ENCODE data around the gene B3GALT6. TPM values are rescaled to one million over a fixed set of nuclear protein-coding genes. Genes with fewer than 3 reads are reported as not detected.

The B3GALT6 gene
- total RNA-seq, 2 donors from 2014 or later: 8.4 to 9.4 TPM

DNA sequence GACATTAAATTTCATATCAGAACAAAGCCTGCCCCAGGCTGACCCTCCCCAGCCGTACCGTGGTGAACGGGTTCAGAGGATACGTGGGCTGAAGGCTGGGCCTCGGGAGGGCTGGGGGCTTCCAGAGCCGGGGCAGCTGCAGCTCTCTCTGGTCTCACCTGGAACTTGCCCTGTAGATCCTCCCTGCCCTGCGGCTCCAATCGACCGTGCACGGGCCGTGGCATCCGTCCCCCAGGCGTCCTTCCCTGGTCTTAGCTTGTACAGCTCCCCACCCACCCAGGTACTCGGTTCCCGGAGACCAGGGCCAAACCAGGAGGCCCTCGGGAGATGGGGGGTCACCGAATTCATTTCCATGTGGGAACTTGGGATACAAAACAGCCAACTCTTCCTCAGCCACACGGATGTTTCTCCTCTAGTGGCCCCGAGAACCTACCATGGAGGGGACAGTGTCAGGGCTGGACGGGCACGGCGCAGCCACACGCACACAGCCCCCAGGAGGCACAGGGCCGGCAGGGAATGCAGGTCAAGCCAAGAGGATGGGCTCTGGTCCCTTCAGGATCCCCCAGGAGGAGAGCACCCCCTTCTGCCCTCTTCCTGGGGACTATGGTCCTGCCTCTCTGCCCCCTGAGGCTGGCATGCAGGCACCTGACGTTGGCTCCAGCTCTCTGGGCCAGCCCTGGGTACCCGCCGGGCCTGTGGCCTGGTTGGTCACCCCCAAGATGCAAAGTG lies 3.1 kb downstream of the B3GALT6 start:
- no peak for ATAC-seq
- H3K27me3 Mint-ChIP-seq: no peaks in the 10 kb centered on the region
- no peak for DNase-seq
- H3K36me3 Mint-ChIP-seq (ENCODE audit: low read depth): peaks cover 2% of the 10 kb centered on the region
- peaks cover 17% of the 10 kb centered on the region for H3K4me1 Mint-ChIP-seq
- H3K9me3 ChIP-seq (ENCODE audit: control insufficient read depth, low read length, poor library complexity, severe bottlenecking): no peaks in the 10 kb centered on the region
- peak overlapping the region; percentile 79 for H3K27ac Mint-ChIP-seq
- peak overlapping the region; percentile 31 for H3K4me3 Mint-ChIP-seq

DNA sequence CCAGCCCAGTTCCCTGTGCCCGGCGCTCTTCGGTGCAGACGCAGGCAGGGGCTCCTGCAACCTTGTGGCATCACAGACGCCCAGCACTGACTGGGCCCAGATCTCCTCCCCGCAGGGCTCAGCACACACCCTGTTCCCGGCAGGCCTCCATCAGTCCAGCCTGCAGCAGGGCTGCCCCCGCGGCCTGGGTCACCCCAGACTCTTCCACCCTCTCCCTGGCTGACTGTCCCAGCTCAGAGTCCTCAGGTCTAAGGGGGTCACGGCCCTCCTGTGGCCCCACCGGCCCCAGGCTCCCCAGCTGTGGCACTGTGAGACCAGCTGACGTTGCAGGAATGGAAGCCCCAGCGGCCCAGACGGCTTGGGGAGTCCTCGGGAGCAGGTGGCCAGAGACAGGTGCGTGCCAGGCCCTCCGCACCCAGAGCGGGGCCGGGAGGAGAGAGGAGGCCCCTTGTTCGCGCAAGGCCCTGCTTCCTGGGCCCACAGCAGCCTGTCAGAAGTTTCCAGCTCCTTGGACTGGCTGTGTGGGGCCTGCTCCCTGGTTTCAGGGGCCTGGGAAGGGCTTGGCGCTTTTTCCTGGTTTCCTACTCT lies 4.2 kb downstream of the B3GALT6 start:
- H3K9me3 ChIP-seq (ENCODE audit: control insufficient read depth, low read length, poor library complexity, severe bottlenecking): no peaks in the 10 kb centered on the region
- Mint-ChIP-seq H3K27me3 (no peaks in the 10 kb centered on the region), H3K36me3 (ENCODE audit: low read depth) (peaks cover 2% of the 10 kb centered on the region), H3K27ac (no peak overlapping the region), H3K4me3 (no peak overlapping the region), H3K4me1 (peaks cover 12% of the 10 kb centered on the region)
- DNase-seq: no peak
- no peak for ATAC-seq

DNA sequence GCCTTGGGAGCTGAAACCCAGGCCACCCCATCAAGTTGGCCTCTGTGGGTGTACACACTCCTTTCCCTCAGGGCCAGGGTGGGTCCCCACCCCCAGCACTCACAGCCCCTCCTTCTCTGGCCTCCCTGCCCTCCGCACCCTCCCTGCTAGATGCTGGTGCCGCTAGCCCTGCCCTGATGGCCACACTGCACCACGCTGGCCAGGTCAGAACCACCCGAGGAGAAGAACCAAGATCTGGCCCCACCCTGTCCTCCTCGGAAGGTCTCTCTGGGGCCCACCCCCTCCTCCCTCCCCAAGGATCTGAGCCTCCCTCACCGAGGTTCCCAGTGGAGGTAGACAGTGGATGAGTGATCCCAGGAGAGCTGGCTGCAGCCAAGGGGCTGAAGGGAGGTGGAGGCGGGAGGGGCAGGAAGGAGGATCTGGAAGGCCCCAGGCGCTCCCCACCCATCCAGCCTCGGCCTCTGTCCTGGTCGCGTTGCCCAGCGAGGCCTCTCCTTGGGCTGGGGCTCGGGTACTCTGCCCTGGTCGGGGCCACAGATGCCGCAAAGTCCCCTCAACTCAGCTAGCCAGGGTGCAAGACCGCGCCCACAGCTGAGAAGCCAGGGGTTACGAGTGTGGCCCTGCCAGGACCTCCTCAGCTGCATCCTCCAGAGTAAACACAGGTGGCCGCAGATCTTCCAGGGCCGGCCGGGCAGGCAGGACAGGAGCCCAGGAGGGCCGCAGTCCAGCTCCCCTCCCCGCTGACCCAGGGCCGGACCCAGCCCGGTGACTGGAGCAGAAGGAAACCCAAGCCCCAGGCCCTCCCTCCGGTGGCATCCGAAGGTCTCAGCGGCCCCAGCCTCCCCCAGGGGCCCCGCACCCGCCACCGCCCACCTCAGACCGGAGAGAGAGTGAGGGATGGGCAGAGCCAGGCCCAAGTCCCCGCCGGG lies 5.2 kb downstream of the B3GALT6 start:
- Mint-ChIP-seq H3K4me3 (no peak overlapping the region), H3K27me3 (no peaks in the 10 kb centered on the region), H3K4me1 (peaks cover 12% of the 10 kb centered on the region), H3K27ac (no peak overlapping the region), H3K36me3 (ENCODE audit: low read depth) (no peaks in the 10 kb centered on the region)
- no peak for ATAC-seq
- H3K9me3 ChIP-seq (ENCODE audit: control insufficient read depth, low read length, poor library complexity, severe bottlenecking): no peaks in the 10 kb centered on the region
- DNase-seq: no peak

DNA sequence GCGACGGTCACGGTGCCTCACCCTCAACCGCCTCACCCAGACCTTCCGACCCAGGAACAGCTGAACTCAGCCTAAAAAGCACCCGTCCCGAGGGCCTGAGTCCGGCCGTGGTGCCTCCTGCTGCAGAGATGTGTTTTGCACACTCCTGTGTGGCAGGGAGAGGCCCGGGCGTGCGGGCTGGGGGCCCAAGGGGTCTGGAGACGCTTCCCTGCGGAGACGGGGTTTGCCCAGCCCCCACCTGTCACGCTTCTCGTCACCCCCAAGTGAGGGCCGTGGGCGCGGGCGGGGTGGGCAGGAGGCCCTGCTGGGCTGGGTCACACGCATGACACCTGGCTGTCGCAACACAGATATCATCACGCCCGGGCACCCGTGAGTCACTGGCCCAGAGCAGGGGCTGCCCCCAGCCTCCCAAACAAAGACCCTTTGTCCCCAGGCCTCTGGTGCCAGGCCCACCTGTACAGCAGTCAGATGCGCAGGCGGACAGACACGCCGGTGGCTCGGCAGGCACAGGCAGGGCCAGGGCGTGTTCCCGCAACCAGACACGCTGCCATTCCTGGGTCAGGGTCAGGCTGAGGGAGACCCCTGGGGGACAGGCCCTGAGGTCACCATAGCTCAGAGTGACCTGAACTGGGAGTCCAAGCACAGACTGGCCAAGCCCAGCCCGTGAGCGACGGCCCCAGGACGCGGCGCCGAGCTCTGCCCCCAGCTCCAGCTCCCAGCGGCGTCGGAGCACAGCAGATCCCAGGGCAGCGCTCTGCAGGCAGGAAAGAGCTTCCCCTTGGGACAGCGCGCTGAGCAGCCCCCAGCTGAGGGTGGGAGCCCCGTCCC lies 6.1 kb downstream of the B3GALT6 start:
- Mint-ChIP-seq H3K4me1 (peaks cover 12% of the 10 kb centered on the region), H3K27me3 (no peaks in the 10 kb centered on the region), H3K4me3 (no peak overlapping the region), H3K36me3 (ENCODE audit: low read depth) (no peaks in the 10 kb centered on the region), H3K27ac (no peak overlapping the region)
- H3K9me3 ChIP-seq (ENCODE audit: control insufficient read depth, low read length, poor library complexity, severe bottlenecking): no peaks in the 10 kb centered on the region
- ATAC-seq (no peak), DNase-seq (no peak)

GRCh38 chr1:1238702-1239178 lies 6.7 kb downstream of the B3GALT6 start:
- H3K27ac Mint-ChIP-seq: no peak overlapping the region
- no peak for DNase-seq
- ATAC-seq: no peak
- H3K4me1 Mint-ChIP-seq: peaks cover 9% of the 10 kb centered on the region
- H3K36me3 Mint-ChIP-seq (ENCODE audit: low read depth): no peaks in the 10 kb centered on the region
- H3K27me3 Mint-ChIP-seq: no peaks in the 10 kb centered on the region
- no peak overlapping the region for H3K4me3 Mint-ChIP-seq
- H3K9me3 ChIP-seq (ENCODE audit: control insufficient read depth, low read length, poor library complexity, severe bottlenecking): no peaks in the 10 kb centered on the region

- H3K9me3 ChIP-seq (ENCODE audit: control insufficient read depth, low read length, poor library complexity, severe bottlenecking): no peaks in the 10 kb centered on the region
- DNase-seq (no peak), ATAC-seq (no peak)
- Mint-ChIP-seq H3K4me3 (no peak overlapping the region), H3K27me3 (no peaks in the 10 kb centered on the region), H3K36me3 (ENCODE audit: low read depth) (no peaks in the 10 kb centered on the region), H3K4me1 (peaks cover 7% of the 10 kb centered on the region), H3K27ac (no peak overlapping the region)
Observed at GRCh38 chr1:1239227-1239613, 7.2 kb downstream of the B3GALT6 start.

- no peaks in the 10 kb centered on the region for H3K9me3 ChIP-seq (ENCODE audit: control insufficient read depth, low read length, poor library complexity, severe bottlenecking)
- no peak overlapping the region for H3K27ac Mint-ChIP-seq
- H3K36me3 Mint-ChIP-seq (ENCODE audit: low read depth): no peaks in the 10 kb centered on the region
- no peaks in the 10 kb centered on the region for H3K27me3 Mint-ChIP-seq
- DNase-seq (no peak), ATAC-seq (no peak)
- H3K4me3 Mint-ChIP-seq: no peak overlapping the region
- H3K4me1 Mint-ChIP-seq: peaks cover 2% of the 10 kb centered on the region
Observed at GRCh38 chr1:1239614-1240347, 7.7 kb downstream of the B3GALT6 start.

- no peaks in the 10 kb centered on the region for H3K36me3 Mint-ChIP-seq (ENCODE audit: low read depth)
- no peak for ATAC-seq
- no peak overlapping the region for H3K27ac Mint-ChIP-seq
- H3K4me3 Mint-ChIP-seq: no peak overlapping the region
- DNase-seq: no peak
- H3K27me3 Mint-ChIP-seq: no peaks in the 10 kb centered on the region
- no peaks in the 10 kb centered on the region for H3K9me3 ChIP-seq (ENCODE audit: control insufficient read depth, low read length, poor library complexity, severe bottlenecking)
- no peaks in the 10 kb centered on the region for H3K4me1 Mint-ChIP-seq
Observed at GRCh38 chr1:1240348-1240732, 8.3 kb downstream of the B3GALT6 start.

DNA sequence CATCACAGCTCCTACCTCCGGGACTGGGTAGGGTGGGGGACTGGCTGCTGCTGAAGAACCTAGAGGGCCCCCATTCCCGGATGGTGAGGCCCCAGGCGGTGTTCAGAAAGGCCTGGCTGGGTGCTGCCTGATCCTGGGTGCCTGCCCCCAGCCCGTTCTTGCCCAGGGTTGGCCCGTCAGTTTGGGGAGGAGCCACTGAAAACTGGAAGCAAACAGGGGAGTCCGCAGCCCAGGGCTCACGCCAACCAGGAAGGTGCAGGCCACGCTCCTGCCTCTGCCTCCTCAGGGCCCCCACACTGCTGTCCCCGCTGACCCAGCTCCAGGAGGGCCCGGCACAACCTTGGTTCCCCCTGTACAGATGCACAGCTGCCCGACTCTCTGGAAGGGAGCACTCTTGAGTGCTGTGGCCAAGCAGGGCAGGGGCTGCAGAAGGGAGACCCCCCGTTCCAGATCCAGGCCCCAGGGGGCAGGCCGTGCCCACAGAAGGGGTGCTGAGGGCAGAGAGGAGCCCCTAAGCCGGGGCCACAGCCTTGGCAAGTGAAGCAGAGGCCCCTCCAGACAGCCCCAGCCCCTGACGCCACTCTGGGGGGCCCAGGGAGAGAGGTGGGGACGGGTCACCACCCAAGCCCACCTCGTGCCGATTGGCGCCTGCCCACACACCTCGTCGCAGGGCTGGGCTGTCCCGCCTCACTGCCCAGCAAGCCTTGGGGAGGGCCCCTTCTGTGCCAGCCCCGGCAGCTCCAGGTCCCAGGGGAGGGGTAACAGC lies 9.0 kb downstream of the B3GALT6 start:
- ATAC-seq (no peak), DNase-seq (no peak)
- Mint-ChIP-seq H3K4me1 (no peaks in the 10 kb centered on the region), H3K27ac (no peak overlapping the region), H3K36me3 (ENCODE audit: low read depth) (no peaks in the 10 kb centered on the region), H3K27me3 (no peaks in the 10 kb centered on the region), H3K4me3 (no peak overlapping the region)
- H3K9me3 ChIP-seq (ENCODE audit: control insufficient read depth, low read length, poor library complexity, severe bottlenecking): no peaks in the 10 kb centered on the region

DNA sequence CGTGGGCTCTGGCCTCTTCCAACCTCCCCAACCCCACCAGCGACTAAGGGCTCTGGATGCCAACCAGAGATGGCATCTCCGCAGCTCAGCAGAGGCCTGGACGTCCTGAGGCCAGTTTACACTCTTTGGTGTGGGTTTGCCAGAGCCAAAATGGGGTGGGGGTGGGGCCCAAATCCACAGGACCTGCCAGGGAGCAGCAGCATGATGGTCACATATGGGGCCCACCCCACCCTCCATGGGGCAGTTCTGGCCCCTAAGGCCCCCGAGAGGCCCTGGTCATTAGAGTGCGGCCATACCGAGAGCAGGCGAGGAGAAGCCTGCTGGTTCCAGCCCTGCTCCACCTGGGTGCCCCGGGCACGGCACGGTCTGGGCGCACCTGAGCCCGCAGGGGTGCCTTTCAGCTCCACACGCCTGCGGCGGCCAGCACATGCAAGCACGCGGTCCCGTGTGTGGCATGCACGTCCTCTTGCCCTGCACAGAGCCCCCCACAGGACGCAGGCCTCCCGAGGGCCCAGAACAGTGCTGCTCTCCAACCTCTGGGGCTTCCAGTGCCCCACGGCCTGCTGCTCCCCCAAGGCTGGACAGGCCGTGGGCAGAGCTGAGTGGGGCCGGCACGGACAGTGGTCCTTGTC lies 9.7 kb downstream of the B3GALT6 start:
- Mint-ChIP-seq H3K27ac (no peak overlapping the region), H3K27me3 (no peaks in the 10 kb centered on the region), H3K4me1 (no peaks in the 10 kb centered on the region), H3K4me3 (no peak overlapping the region), H3K36me3 (ENCODE audit: low read depth) (no peaks in the 10 kb centered on the region)
- no peaks in the 10 kb centered on the region for H3K9me3 ChIP-seq (ENCODE audit: control insufficient read depth, low read length, poor library complexity, severe bottlenecking)
- DNase-seq (no peak), ATAC-seq (no peak)

GRCh38 chr1:1242461-1243265 lies 10.6 kb downstream of the B3GALT6 start:
- DNase-seq (no peak), ATAC-seq (no peak)
- H3K27me3 Mint-ChIP-seq: no peaks in the 10 kb centered on the region
- no peak overlapping the region for H3K4me3 Mint-ChIP-seq
- H3K36me3 Mint-ChIP-seq (ENCODE audit: low read depth): no peaks in the 10 kb centered on the region
- H3K4me1 Mint-ChIP-seq: no peaks in the 10 kb centered on the region
- H3K9me3 ChIP-seq (ENCODE audit: control insufficient read depth, low read length, poor library complexity, severe bottlenecking): no peaks in the 10 kb centered on the region
- H3K27ac Mint-ChIP-seq: no peak overlapping the region

All from T-helper 17 cell (primary cell).